ENCODE data around the gene LAMA4.

Gene LAMA4

GRCh38 chr6:112243861-112244827 lies 10.2 kb downstream of the LAMA4 start:
- Histone ChIP-seq H3K27me3 (ENCODE audit: insufficient read depth, low read depth) (no peaks in the 10 kb centered on the region), H4K20me1 (ENCODE audit: insufficient read depth) (no peaks in the 10 kb centered on the region), H3K27ac (no peak overlapping the region), H3K4me2 (no peak overlapping the region), H3K4me3 (IDR thresholded peaks at IDR 0.05; ENCODE audit: insufficient read depth, low read depth, low read length) (no peak overlapping the region), H2AFZ (ENCODE audit: low read depth) (no peak overlapping the region), H3K4me1 (ENCODE audit: low read depth, poor library complexity, severe bottlenecking) (no peaks in the 10 kb centered on the region), H3K79me2 (ENCODE audit: insufficient read depth, low read depth) (no peaks in the 10 kb centered on the region), H3K36me3 (ENCODE audit: insufficient read depth) (no peaks in the 10 kb centered on the region), H3K9ac (no peak overlapping the region)
- no peak for TF ChIP-seq CTCF (conservative IDR thresholded peaks at IDR 0.05; ENCODE audit: low read depth, low read length)

GRCh38 chr6:112241820-112242429 lies 12.4 kb downstream of the LAMA4 start:
- Histone ChIP-seq H3K79me2 (ENCODE audit: insufficient read depth, low read depth) (no peaks in the 10 kb centered on the region), H3K4me1 (ENCODE audit: low read depth, poor library complexity, severe bottlenecking) (no peaks in the 10 kb centered on the region), H3K4me2 (no peak overlapping the region), H3K27ac (no peak overlapping the region), H3K36me3 (ENCODE audit: insufficient read depth) (no peaks in the 10 kb centered on the region), H3K9ac (no peak overlapping the region), H3K27me3 (ENCODE audit: insufficient read depth, low read depth) (no peaks in the 10 kb centered on the region), H2AFZ (ENCODE audit: low read depth) (no peak overlapping the region), H4K20me1 (ENCODE audit: insufficient read depth) (no peaks in the 10 kb centered on the region), H3K4me3 (IDR thresholded peaks at IDR 0.05; ENCODE audit: insufficient read depth, low read depth, low read length) (no peak overlapping the region)
- TF ChIP-seq CTCF (conservative IDR thresholded peaks at IDR 0.05; ENCODE audit: low read depth, low read length), result no peak

- no peaks in the 10 kb centered on the region for H4K20me1 ChIP-seq (ENCODE audit: insufficient read depth)
- no peak overlapping the region for H3K9ac ChIP-seq
- no peak overlapping the region for H3K4me2 ChIP-seq
- no peaks in the 10 kb centered on the region for H3K27me3 ChIP-seq (ENCODE audit: insufficient read depth, low read depth)
- TF ChIP-seq CTCF (conservative IDR thresholded peaks at IDR 0.05; ENCODE audit: low read depth, low read length), result no peak
- no peaks in the 10 kb centered on the region for H3K4me1 ChIP-seq (ENCODE audit: low read depth, poor library complexity, severe bottlenecking)
- H2AFZ ChIP-seq (ENCODE audit: low read depth), result no peak overlapping the region
- H3K4me3 ChIP-seq (IDR thresholded peaks at IDR 0.05; ENCODE audit: insufficient read depth, low read depth, low read length), result no peak overlapping the region
- no peaks in the 10 kb centered on the region for H3K79me2 ChIP-seq (ENCODE audit: insufficient read depth, low read depth)
- H3K36me3 ChIP-seq (ENCODE audit: insufficient read depth), result no peaks in the 10 kb centered on the region
- no peak overlapping the region for H3K27ac ChIP-seq
Measured at GRCh38 chr6:112237595-112237994, 16.8 kb downstream of the LAMA4 start.

- H3K4me2 ChIP-seq, result no peak overlapping the region
- H3K79me2 ChIP-seq (ENCODE audit: insufficient read depth, low read depth), result no peaks in the 10 kb centered on the region
- TF ChIP-seq CTCF (conservative IDR thresholded peaks at IDR 0.05; ENCODE audit: low read depth, low read length), result no peak
- no peak overlapping the region for H2AFZ ChIP-seq (ENCODE audit: low read depth)
- no peaks in the 10 kb centered on the region for H4K20me1 ChIP-seq (ENCODE audit: insufficient read depth)
- H3K9ac ChIP-seq, result no peak overlapping the region
- no peaks in the 10 kb centered on the region for H3K36me3 ChIP-seq (ENCODE audit: insufficient read depth)
- no peaks in the 10 kb centered on the region for H3K27me3 ChIP-seq (ENCODE audit: insufficient read depth, low read depth)
- H3K4me1 ChIP-seq (ENCODE audit: low read depth, poor library complexity, severe bottlenecking), result no peaks in the 10 kb centered on the region
- no peak overlapping the region for H3K4me3 ChIP-seq (IDR thresholded peaks at IDR 0.05; ENCODE audit: insufficient read depth, low read depth, low read length)
- no peak overlapping the region for H3K27ac ChIP-seq
Measured at GRCh38 chr6:112237066-112237465, 17.3 kb downstream of the LAMA4 start.

Measured in KMS-11 (cell line).